Activated CD8-positive, alpha-beta memory T cell treated with anti-CD3 and anti-CD28 coated beads, Interleukin-2, amount 10 ng/mL, durations not matched to agents 7 days and 5 days (primary cell): Measurements from ENCODE around the gene PIM3. TPM values are rescaled to one million over a fixed set of nuclear protein-coding genes. Genes with fewer than 3 reads are reported as not detected.

Source experiments
- ATAC-seq: fragments of 150-1000 bp; cut with Tn5 transposase; one replicate; pipeline ENCODE4 v1.10.0; 2021; ENCODE audit warnings: moderate library complexity
- CTCF ChIA-PET: fragments of 350-600 bp; sonication (Branson Sonifier 250); formaldehyde crosslinking; loops from one replicate; lab custom pipeline; 2021; ENCODE audit warnings: antibody characterized with exemption; lab: Charles Lee
- DNase-seq: peaks from one replicate; pipeline ENCODE4 v3.0.0-alpha.2; 2020
- H3K27ac Mint-ChIP-seq: one replicate; pipeline ENCODE4 v1.8.0; 2021; ENCODE audit warnings: mild to moderate bottlenecking, mixed read lengths
- H3K27me3 Mint-ChIP-seq: one replicate; pipeline ENCODE4 v1.8.0; 2021; ENCODE audit warnings: mixed read lengths
- H3K36me3 Mint-ChIP-seq: one replicate; pipeline ENCODE4 v1.8.0; 2021; ENCODE audit warnings: mild to moderate bottlenecking, mixed read lengths
- H3K4me1 Mint-ChIP-seq: one replicate; pipeline ENCODE4 v1.8.0; 2021; ENCODE audit warnings: mixed read lengths
- H3K4me3 Mint-ChIP-seq: one replicate; pipeline ENCODE4 v1.8.0; 2021; ENCODE audit warnings: mild to moderate bottlenecking, moderate library complexity, mixed read lengths
- H3K9me3 Mint-ChIP-seq: one replicate; pipeline ENCODE4 v1.8.0; 2022; ENCODE audit warnings: low read depth, mixed read lengths
- total RNA-seq, 2 experiments: library from RNA; stranded (reverse); gene quantifications; one replicate each; pipeline ENCODE4 v1.2.3, GENCODE V29; 2021

PIM3 gene
- total RNA-seq, 2 experiments from 2014 or later = 53.4 to 79.7 TPM

DNA sequence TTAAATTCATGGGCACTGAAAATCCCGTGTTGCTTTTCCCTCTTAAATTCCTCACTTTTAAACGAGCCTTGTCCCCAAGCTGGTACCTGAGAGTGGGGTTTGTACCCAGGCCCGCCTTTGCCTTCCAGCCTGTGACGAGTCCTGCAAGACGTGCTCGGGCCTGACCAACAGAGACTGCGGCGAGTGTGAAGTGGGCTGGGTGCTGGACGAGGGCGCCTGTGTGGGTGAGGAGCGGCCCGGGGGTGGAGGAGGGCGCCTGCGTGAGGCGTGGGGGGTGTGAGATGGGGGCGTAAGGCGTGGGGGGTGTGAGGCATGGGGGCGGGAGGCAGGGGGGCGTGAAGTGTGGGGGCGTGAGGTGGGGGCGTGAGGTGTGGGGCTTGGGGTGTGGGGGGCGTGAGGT, 38.1 kb upstream of the PIM3 start:
- CTCF ChIA-PET = interaction anchor here (0.9 kb wide), 1 partner anchor 8 kb away, joined by 4 read pairs; no protein-coding TSS in a partner anchor
- H3K4me1 Mint-ChIP-seq = peaks cover 32% of the 10 kb centered on the region
- H3K27ac Mint-ChIP-seq = no peak overlapping the region
- no peak overlapping the region for H3K4me3 Mint-ChIP-seq
- no peak for ATAC-seq
- H3K9me3 Mint-ChIP-seq = no peaks in the 10 kb centered on the region
- no peak for DNase-seq
- peaks cover 2% of the 10 kb centered on the region for H3K36me3 Mint-ChIP-seq
- H3K27me3 Mint-ChIP-seq = no peaks in the 10 kb centered on the region

DNA sequence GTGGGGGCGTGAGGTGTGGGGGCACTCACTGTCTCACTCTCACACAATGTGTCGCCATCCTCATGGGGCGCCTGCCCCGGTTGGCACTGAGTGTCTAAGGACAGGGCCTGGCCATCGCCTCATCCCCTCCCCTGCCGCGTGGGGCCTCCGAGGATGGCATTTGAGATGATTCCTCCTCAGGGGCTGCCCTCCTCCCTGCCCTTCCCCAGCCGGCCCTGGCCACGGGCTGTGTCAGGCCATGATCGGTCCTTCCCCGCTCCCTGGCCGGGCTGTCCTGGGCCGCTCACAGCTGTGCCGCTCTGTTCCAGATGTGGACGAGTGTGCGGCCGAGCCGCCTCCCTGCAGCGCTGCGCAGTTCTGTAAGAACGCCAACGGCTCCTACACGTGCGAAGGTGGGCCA, 37.6 kb upstream of the PIM3 start:
- Mint-ChIP-seq H3K36me3 (peaks cover 2% of the 10 kb centered on the region), H3K4me1 (peaks cover 30% of the 10 kb centered on the region), H3K27ac (no peak overlapping the region), H3K4me3 (no peak overlapping the region), H3K9me3 (no peaks in the 10 kb centered on the region), H3K27me3 (no peaks in the 10 kb centered on the region)
- ATAC-seq = no peak
- no peak for DNase-seq
- CTCF ChIA-PET = no interaction called here

DNA sequence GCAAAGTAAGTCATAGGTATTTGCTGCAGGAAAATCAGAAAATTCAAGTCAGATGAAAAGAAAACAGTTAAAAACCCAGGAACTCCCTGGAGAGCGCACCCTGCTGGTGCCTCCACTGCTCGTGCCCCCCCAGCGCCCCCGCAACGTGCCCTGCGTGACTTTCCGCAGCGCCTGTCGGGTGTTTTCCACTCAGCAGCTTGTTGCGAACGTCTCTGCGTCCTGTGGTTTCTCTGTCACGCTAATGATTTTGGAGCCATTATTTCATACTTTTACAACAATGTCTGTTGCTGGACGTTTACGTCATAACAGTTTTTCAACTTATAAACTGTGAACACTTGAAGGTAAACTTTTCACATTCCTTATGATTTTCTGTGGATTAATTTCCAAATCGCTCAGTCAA, 37.1 kb upstream of the PIM3 start:
- peaks cover 30% of the 10 kb centered on the region for H3K4me1 Mint-ChIP-seq
- H3K27me3 Mint-ChIP-seq = no peaks in the 10 kb centered on the region
- H3K9me3 Mint-ChIP-seq = no peaks in the 10 kb centered on the region
- no peak for ATAC-seq
- H3K27ac Mint-ChIP-seq = no peak overlapping the region
- no peak for DNase-seq
- H3K4me3 Mint-ChIP-seq = no peak overlapping the region
- CTCF ChIA-PET = interaction anchor here (1.2 to 1.3 kb wide), 2 partner anchors 107 to 156 kb away, joined by 3 to 4 read pairs; no protein-coding TSS in a partner anchor
- peaks cover 2% of the 10 kb centered on the region for H3K36me3 Mint-ChIP-seq

DNA sequence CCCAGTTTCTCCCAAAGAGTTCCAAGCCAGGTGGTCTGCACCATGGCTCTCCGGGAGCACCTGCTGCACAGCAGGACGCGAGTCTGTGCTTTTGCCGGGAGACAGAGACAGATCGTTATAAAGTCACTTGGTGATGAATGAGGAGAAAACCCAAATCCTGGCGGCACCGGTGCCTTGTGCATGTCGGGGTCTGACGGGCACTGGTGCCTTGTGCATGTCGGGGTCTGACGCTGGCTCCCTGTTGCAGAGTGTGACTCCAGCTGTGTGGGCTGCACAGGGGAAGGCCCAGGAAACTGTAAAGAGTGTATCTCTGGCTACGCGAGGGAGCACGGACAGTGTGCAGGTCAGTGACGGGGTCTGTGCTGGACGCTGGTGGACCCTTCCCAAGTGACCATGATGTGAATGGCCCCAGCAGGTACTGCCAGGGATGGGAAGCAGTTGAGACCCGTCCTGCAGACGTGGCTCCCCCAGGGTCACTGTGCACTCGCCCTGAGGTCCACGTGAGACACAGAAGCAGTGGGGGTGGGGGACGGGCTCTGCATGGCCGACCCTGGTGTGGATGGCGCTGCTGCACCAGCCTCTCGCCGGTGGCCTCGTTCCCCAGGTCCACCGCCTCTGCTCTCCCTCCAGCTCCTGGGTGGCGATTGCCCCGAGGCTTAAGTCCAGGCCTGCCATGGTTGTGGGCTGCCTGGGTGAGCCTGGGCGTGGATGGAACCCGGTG, 36.3 kb upstream of the PIM3 start:
- peaks cover 2% of the 10 kb centered on the region for H3K36me3 Mint-ChIP-seq
- no peak for DNase-seq
- H3K4me1 Mint-ChIP-seq = peaks cover 29% of the 10 kb centered on the region
- no peaks in the 10 kb centered on the region for H3K9me3 Mint-ChIP-seq
- no peak overlapping the region for H3K4me3 Mint-ChIP-seq
- no peak for ATAC-seq
- H3K27me3 Mint-ChIP-seq = no peaks in the 10 kb centered on the region
- CTCF ChIA-PET = interaction anchor here (1.2 to 1.3 kb wide), 2 partner anchors 106 to 157 kb away, joined by 3 to 4 read pairs; no protein-coding TSS in a partner anchor
- peak overlapping the region; percentile 26 for H3K27ac Mint-ChIP-seq

DNA sequence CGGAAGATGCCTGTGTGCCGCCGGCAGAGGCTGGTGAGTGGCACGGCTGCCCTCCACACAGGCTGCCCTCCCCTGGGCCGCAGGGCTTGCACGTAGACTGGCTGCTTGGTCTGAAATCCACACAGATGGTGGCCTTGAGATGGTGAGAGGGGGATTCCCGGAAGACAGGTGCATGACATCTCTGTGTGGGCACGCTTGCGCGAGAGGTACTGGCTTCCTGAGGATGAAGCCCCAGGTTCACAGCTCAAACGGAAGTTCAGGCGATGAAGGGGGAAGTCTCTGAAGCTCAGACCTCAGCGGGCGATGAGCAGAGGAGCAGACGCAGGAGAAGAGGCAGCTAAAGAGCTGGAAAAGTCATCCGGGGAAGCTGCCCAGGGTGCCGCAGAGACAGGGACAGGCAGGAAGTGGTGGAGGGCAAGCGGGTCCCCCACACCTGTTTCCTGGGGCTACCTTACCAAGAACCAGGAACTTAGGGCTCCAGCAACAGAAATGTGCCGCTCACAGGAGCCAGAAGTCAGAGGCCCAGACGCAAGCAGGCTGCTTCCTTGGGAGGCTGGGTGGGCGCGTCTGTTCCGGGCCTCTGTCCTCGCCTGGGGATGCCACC, 34.9 kb upstream of the PIM3 start:
- Mint-ChIP-seq H3K4me3 (peak overlapping the region; percentile 66), H3K9me3 (no peaks in the 10 kb centered on the region), H3K27ac (peak overlapping the region; percentile 90), H3K4me1 (peaks cover 26% of the 10 kb centered on the region), H3K27me3 (no peaks in the 10 kb centered on the region), H3K36me3 (peaks cover 2% of the 10 kb centered on the region)
- ATAC-seq (peak; percentile 63), DNase-seq (peak; percentile 75)
- CTCF ChIA-PET = interaction anchor here (1.0 to 3.5 kb wide), 3 partner anchors 105 to 194 kb away, joined by 3 to 34 read pairs (median 23); no protein-coding TSS in a partner anchor

DNA sequence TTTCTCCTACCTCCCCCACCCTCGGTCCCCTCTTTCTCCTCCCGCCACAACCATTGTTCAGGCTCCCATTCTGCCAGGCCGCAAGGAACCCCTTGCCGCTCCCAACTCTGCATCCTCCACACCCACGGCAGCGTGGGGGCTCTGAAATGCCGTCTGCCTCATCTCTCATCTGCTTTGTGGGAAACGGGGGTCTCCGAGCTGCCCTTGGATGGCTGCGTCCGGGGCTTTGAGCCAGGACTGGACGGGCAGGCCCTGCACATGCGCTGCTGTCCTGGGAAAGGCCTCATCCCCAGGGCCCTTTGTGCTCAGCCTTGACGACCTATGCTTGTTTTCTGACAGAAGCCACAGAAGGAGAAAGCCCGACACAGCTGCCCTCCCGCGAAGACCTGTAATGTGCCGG, 33.7 kb upstream of the PIM3 start:
- Mint-ChIP-seq H3K36me3 (peaks cover 2% of the 10 kb centered on the region), H3K27ac (peak overlapping the region; percentile 74), H3K4me1 (peaks cover 38% of the 10 kb centered on the region), H3K4me3 (no peak overlapping the region), H3K9me3 (no peaks in the 10 kb centered on the region), H3K27me3 (no peaks in the 10 kb centered on the region)
- DNase-seq (no peak), ATAC-seq (no peak)
- CTCF ChIA-PET = interaction anchor here (1.0 to 3.5 kb wide), 3 partner anchors 67 to 159 kb away, joined by 3 to 34 read pairs (median 3); no protein-coding TSS in a partner anchor

DNA sequence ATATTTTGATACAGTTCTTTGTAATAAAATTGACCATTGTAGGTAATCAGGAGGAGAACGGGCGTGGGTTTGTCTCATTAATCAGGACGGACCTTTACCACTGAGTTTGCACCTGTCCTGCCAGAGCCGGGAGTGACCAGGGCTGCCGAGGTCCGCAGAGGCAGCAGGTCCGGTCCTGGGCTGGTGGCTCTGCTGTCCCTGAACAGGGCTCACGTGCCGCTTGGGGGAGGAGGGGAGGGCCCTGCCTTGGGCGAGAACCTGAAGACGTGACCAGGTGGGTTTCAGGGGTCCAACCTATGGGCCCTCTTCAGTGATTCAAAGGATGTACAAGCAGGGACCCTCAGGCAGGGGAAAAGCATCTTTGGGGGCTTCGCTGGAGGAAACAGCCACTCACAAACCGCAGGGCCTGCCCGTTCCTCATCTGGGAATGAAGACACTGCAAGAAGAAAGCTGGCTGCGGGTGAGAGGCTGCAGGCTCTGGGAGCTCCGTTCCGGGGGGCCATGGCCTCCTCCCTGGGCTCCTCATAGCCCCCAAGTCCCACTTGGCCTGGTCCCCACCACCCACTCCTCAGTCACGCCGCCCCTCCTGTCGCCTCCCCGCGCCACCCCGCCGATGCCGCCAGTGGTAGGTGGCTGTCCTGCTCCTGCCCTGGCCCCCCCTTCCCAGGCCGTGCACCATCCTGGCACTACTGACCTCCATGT, 32.9 kb upstream of the PIM3 start:
- peaks cover 2% of the 10 kb centered on the region for H3K36me3 Mint-ChIP-seq
- CTCF ChIA-PET = interaction anchor here (1.0 to 3.5 kb wide), 4 partner anchors 66 to 160 kb away, joined by 3 to 34 read pairs (median 3); no protein-coding TSS in a partner anchor
- DNase-seq = no peak

DNA sequence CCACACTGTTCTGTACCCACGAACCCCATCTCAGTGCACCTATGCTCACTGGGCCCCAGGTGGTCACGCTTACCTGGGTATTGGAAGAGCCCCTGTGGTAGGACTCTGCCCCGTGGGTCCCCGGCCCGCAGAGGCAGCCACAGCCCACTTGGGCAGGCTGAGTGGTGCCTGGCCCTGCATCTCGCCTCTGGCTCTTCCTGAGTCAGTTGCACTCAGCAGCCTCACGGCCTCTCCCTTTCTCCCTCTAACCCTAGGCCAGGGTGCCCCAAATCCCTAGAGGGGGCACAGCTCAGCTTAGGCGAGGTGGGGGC, 32.4 kb upstream of the PIM3 start:
- Mint-ChIP-seq H3K9me3 (no peaks in the 10 kb centered on the region), H3K4me3 (no peak overlapping the region), H3K4me1 (peaks cover 42% of the 10 kb centered on the region), H3K36me3 (peaks cover 2% of the 10 kb centered on the region), H3K27me3 (no peaks in the 10 kb centered on the region), H3K27ac (no peak overlapping the region)
- ATAC-seq (no peak), DNase-seq (no peak)
- CTCF ChIA-PET = interaction anchor here (1.2 to 3.5 kb wide), 3 partner anchors 65 to 102 kb away, joined by 3 to 34 read pairs (median 3); no protein-coding TSS in a partner anchor

More for the DNA sequence above, 32.9 kb upstream of the PIM3 start:
- Mint-ChIP-seq H3K4me3 (no peak overlapping the region), H3K27me3 (no peaks in the 10 kb centered on the region), H3K4me1 (peaks cover 38% of the 10 kb centered on the region), H3K27ac (peak overlapping the region; percentile 27), H3K9me3 (no peaks in the 10 kb centered on the region)
- no peak for ATAC-seq

DNA sequence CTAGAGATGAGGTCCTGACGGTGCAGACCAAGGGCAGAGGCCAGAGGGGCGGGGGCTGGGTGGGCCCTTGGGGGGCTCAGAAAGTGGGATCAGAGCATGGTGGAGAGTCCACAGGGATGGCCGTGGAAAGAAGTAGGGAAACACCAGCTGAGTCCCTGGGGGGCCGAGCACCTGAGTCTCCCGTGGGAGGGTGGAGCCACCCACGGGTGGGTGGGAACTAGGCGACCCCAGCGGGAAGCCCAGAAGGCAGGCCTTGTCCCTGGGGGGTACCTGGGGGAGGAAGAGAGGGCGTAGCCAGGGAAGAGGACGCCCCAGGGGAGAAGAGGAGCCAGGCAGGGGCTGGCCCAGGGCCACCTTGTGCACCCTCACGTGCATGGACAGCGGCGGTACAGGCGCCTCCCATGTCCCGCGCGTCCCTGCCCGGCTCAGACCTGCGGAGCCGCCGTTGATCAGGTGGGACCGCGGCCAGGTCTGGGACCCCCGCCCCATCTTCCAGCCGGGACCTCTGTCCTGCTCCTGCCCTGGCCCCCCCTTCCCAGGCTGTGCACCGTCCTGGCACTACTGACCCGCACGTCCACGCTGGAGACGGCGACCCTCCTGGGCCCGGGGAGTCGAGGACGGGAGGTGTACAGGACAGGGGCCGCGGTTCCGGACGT, 31.9 kb upstream of the PIM3 start:
- DNase-seq (no peak), ATAC-seq (no peak)
- Mint-ChIP-seq H3K4me1 (peaks cover 47% of the 10 kb centered on the region), H3K9me3 (no peaks in the 10 kb centered on the region), H3K27me3 (no peaks in the 10 kb centered on the region), H3K27ac (no peak overlapping the region), H3K4me3 (no peak overlapping the region), H3K36me3 (peaks cover 2% of the 10 kb centered on the region)
- CTCF ChIA-PET = interaction anchor here (1.4 to 3.5 kb wide), 2 partner anchors 102 to 103 kb away, joined by 3 to 34 read pairs; no protein-coding TSS in a partner anchor

DNA sequence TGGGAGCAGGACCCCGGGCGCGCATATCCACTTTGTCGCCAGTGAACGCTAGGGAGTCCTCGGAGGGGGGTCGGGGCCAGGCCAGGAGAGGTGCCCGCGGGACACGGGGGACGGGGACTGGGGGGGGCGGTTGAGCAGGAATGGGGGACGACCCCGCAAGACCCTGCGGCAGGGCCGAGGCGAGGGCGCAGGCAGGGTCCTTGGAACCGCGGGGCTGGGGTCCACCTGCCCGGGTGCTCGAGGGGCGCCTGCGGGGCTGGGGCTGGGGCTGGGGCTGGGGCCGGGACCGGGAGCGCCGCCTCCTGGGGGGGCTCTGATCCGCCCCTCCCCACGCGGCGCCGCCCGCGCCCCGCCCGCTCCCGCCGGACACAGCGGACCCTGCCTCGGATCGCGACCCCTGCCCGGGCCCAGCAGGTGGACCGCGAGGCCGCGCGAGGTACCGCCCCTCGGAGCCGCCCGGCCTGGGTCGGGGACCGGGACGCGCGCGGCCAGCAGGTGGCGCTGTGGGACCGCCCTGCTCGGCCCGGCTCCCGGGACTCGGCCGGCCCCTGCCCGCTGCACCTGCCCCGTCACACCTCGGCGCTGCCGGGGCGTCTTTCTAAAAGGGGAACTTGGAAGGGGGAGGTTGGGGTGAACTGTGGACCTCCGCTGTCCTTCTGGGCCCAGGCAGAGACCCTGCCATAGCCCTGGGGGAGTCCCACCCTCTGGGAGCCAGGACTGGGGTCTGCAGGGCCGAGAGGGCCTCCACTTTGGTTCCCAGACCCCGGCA, 31.2 kb upstream of the PIM3 start:
- no peak overlapping the region for H3K4me3 Mint-ChIP-seq
- H3K27ac Mint-ChIP-seq = no peak overlapping the region
- peaks cover 2% of the 10 kb centered on the region for H3K36me3 Mint-ChIP-seq
- H3K27me3 Mint-ChIP-seq = no peaks in the 10 kb centered on the region
- CTCF ChIA-PET = interaction anchor here (1.8 to 4.6 kb wide), 8 partner anchors 39 to 162 kb away, joined by 5 to 48 read pairs (median 14); no protein-coding TSS in a partner anchor
- ATAC-seq (peak; percentile 82), DNase-seq (peak; percentile 78)
- H3K4me1 Mint-ChIP-seq = peaks cover 49% of the 10 kb centered on the region
- no peaks in the 10 kb centered on the region for H3K9me3 Mint-ChIP-seq

DNA sequence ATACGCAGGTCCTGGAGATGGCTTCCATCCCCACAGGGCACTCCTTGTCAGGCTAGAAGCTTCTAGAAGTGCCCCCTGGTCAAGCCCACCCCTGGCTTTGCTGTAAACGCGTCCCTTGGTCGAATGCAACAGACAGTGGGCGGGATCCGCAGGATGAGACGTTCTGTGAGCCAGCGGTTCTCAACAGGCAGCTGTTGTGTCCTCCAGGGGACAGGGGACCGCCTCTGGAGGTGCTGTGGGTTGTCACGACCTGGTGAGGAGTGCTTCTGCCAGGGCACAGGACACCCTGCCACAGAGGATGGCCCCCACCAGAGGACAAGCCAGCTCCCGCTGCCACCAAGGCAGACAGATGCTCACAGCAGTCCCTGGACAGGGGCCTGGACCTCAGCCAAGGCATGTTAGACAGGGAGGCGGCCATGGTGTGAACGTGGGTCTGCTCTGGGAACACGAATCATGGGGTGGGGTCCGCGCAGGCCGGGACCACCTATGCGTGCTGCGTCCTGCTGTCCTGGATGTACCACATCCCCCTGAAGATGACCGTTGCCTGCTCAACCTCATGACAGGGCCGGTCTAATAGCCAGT, 30.5 kb upstream of the PIM3 start:
- no peaks in the 10 kb centered on the region for H3K9me3 Mint-ChIP-seq
- peaks cover 1% of the 10 kb centered on the region for H3K36me3 Mint-ChIP-seq
- CTCF ChIA-PET = interaction anchor here (1.0 to 4.6 kb wide), 14 partner anchors 8 to 261 kb away, joined by 3 to 48 read pairs (median 8); partner anchors contain the start of genes ALG12, CRELD2 and MLC1
- no peaks in the 10 kb centered on the region for H3K27me3 Mint-ChIP-seq
- peaks cover 49% of the 10 kb centered on the region for H3K4me1 Mint-ChIP-seq
- no peak for DNase-seq
- no peak for ATAC-seq
- no peak overlapping the region for H3K27ac Mint-ChIP-seq
- H3K4me3 Mint-ChIP-seq = no peak overlapping the region
